ENCODE data around the gene AGAP1.
"Not testable (repeated sequence)": the region's sequence is repeated elsewhere in the genome, so short reads cannot be mapped to it uniquely, and the experiment has no call there.

The AGAP1 gene

GRCh38 chr2:235749121-235749770, 255.4 kb downstream of the AGAP1 start:
- no peak for DNase-seq

GRCh38 chr2:235749771-235750160, 255.9 kb downstream of the AGAP1 start:
- no peak for DNase-seq

- no peak for DNase-seq
Observed at GRCh38 chr2:235752846-235753245, 259.0 kb downstream of the AGAP1 start.

GRCh38 chr2:235754357-235755207, 260.7 kb downstream of the AGAP1 start:
- DNase-seq = no peak

- DNase-seq = no peak
Observed at GRCh38 chr2:235756491-235756890, 262.6 kb downstream of the AGAP1 start.

GRCh38 chr2:235757212-235757611, 263.4 kb downstream of the AGAP1 start:
- no peak for DNase-seq

GRCh38 chr2:235757640-235758039, 263.8 kb downstream of the AGAP1 start:
- DNase-seq = no peak

- no peak for DNase-seq
Observed at GRCh38 chr2:235762832-235763598, 269.2 kb downstream of the AGAP1 start.

GRCh38 chr2:235763816-235764215, 270.0 kb downstream of the AGAP1 start:
- DNase-seq = peak; percentile 25

- DNase-seq = not testable (repeated sequence)
Observed at GRCh38 chr2:235764478-235764877, 270.6 kb downstream of the AGAP1 start.

GRCh38 chr2:235765181-235765820, 271.5 kb downstream of the AGAP1 start:
- DNase-seq = no peak

GRCh38 chr2:235766278-235766677, 272.4 kb downstream of the AGAP1 start:
- peak; percentile 76 for DNase-seq

- no peak for DNase-seq
Observed at GRCh38 chr2:235768606-235769005, 274.8 kb downstream of the AGAP1 start.

GRCh38 chr2:235769046-235769445, 275.2 kb downstream of the AGAP1 start:
- DNase-seq = no peak

GRCh38 chr2:235770909-235771820, 277.3 kb downstream of the AGAP1 start:
- no peak for DNase-seq

- DNase-seq = no peak
Observed at GRCh38 chr2:235773188-235773928, 279.5 kb downstream of the AGAP1 start.

- DNase-seq = no peak
Observed at GRCh38 chr2:235774153-235774870, 280.5 kb downstream of the AGAP1 start.

GRCh38 chr2:235776531-235776930, 282.7 kb downstream of the AGAP1 start:
- no peak for DNase-seq

- peak; percentile 81 for DNase-seq
Observed at GRCh38 chr2:235779444-235779896, 285.6 kb downstream of the AGAP1 start.

- DNase-seq = no peak
Observed at GRCh38 chr2:235780401-235780800, 286.6 kb downstream of the AGAP1 start.
